Measurements from ENCODE around the gene INTS12.

Gene INTS12

GRCh38 chr4:105708181-105709080 lies at the start of gene INTS12, which contains the start of gene GSTCD:
Gene INTS12 (minus strand): TSS chr4:105708689. CDS start chr4:105700005, 8,684 bp downstream.
Gene GSTCD (plus strand): TSS chr4:105708784. CDS start chr4:105717614, 8,830 bp downstream.
- ATAC-seq (ENCODE audit: low read depth) (peak; percentile 88), DNase-seq (ENCODE audit: low spot score) (peak; percentile 90)
- Histone ChIP-seq H3K4me1 (ENCODE audit: insufficient read depth, poor library complexity, severe bottlenecking) (peaks cover 24% of the 10 kb centered on the region), H3K27ac (ENCODE audit: poor library complexity, severe bottlenecking) (peak within 1 kb of the TSS; percentile 71), H3K4me3 (ENCODE audit: severe bottlenecking) (peak within 1 kb of the TSS; percentile 77), H3K9me3 (ENCODE audit: severe bottlenecking) (no peaks in the 10 kb centered on the region), H3K36me3 (ENCODE audit: low read depth) (no peaks in the 10 kb centered on the region; the same call in 1 of the 2 replicates), H3K27me3 (ENCODE audit: insufficient read depth, poor library complexity, severe bottlenecking) (no peaks in the 10 kb centered on the region)
- TF ChIP-seq CTCF (IDR thresholded peaks at IDR 0.05; ENCODE audit: poor library complexity, severe bottlenecking), result no peak

- Histone ChIP-seq H3K4me3 (ENCODE audit: severe bottlenecking) (no peak overlapping the region), H3K4me1 (ENCODE audit: insufficient read depth, poor library complexity, severe bottlenecking) (no peaks in the 10 kb centered on the region), H3K27ac (ENCODE audit: poor library complexity, severe bottlenecking) (no peak overlapping the region), H3K9me3 (ENCODE audit: severe bottlenecking) (no peaks in the 10 kb centered on the region), H3K27me3 (ENCODE audit: insufficient read depth, poor library complexity, severe bottlenecking) (no peaks in the 10 kb centered on the region), H3K36me3 (ENCODE audit: low read depth) (no peaks in the 10 kb centered on the region)
- no peak for TF ChIP-seq CTCF (IDR thresholded peaks at IDR 0.05; ENCODE audit: poor library complexity, severe bottlenecking)
- DNase-seq (ENCODE audit: low spot score), result no peak
- no peak for ATAC-seq (ENCODE audit: low read depth)
Measured at GRCh38 chr4:105755375-105755774, 46.9 kb upstream of the INTS12 start.

- H3K27ac ChIP-seq (ENCODE audit: poor library complexity, severe bottlenecking), result no peak overlapping the region
- no peak for TF ChIP-seq CTCF (IDR thresholded peaks at IDR 0.05; ENCODE audit: poor library complexity, severe bottlenecking)
- DNase-seq (ENCODE audit: low spot score) (no peak), ATAC-seq (ENCODE audit: low read depth) (no peak)
- no peaks in the 10 kb centered on the region for H3K9me3 ChIP-seq (ENCODE audit: severe bottlenecking)
- no peaks in the 10 kb centered on the region for H3K27me3 ChIP-seq (ENCODE audit: insufficient read depth, poor library complexity, severe bottlenecking)
- H3K4me3 ChIP-seq (ENCODE audit: severe bottlenecking), result no peak overlapping the region
- H3K36me3 ChIP-seq (ENCODE audit: low read depth), result peaks cover 9% of the 10 kb centered on the region; the same call in 1 of the 2 replicates
- H3K4me1 ChIP-seq (ENCODE audit: insufficient read depth, poor library complexity, severe bottlenecking), result no peaks in the 10 kb centered on the region
Measured at GRCh38 chr4:105753361-105753760, 44.9 kb upstream of the INTS12 start.

GRCh38 chr4:105751718-105752299 lies 43.3 kb upstream of the INTS12 start:
- DNase-seq (ENCODE audit: low spot score), result no peak
- no peaks in the 10 kb centered on the region for H3K9me3 ChIP-seq (ENCODE audit: severe bottlenecking)
- TF ChIP-seq CTCF (IDR thresholded peaks at IDR 0.05; ENCODE audit: poor library complexity, severe bottlenecking), result no peak

More at GRCh38 chr4:105751718-105752299, 43.3 kb upstream of the INTS12 start:
- no peak overlapping the region for H3K4me3 ChIP-seq (ENCODE audit: severe bottlenecking)
- H3K4me1 ChIP-seq (ENCODE audit: insufficient read depth, poor library complexity, severe bottlenecking), result no peaks in the 10 kb centered on the region
- ATAC-seq (ENCODE audit: low read depth), result no peak
- H3K27me3 ChIP-seq (ENCODE audit: insufficient read depth, poor library complexity, severe bottlenecking), result no peaks in the 10 kb centered on the region
- H3K27ac ChIP-seq (ENCODE audit: poor library complexity, severe bottlenecking), result no peak overlapping the region
- peaks cover 18% of the 10 kb centered on the region; the same call in 1 of the 2 replicates for H3K36me3 ChIP-seq (ENCODE audit: low read depth)
